Heart left ventricle (tissue), 13 donors: ENCODE data around the gene RALGPS1.

Experiments
- POLR2A ChIP-seq, 2 donors: fragments of 450-650 bp; IDR thresholded peaks; one replicate each; pipeline ENCODE4 v1.6.1; 2017; ENCODE audit warnings: antibody characterized with exemption in 2 of 2, mild to moderate bottlenecking in 2 of 2, moderate library complexity in 2 of 2
- TF ChIP-seq, protein P1 (sequence below), 12 donors: fragments of 200-600 bp; sonication (generic) in 4 of 12; IDR thresholded peaks; one replicate each; pipeline versions ENCODE4 v1.5.0 to v1.8.0; 2018 to 2022; ENCODE audit warnings: antibody characterized with exemption in 12 of 12, mild to moderate bottlenecking in 5 of 12
- donor health status: ischemic (EF 13 %, LVEDD 7.1; RV severe dilation, severe dysfunction).
- donor health status: DM: no; HTN: yes; CAD: no.
- donor health status: DM: no; HTN: no; CAD: no.
- donor health status: ischemic (EF 25% LVEDD 6.9; RV normal size, moderate dysfunction).
- donor health status: ischemic (EF 25% LVEDD 5.7; RV mildly dilated, moderate dysfunction).
- donor health status: ischemic (EF 35%, LVEDD 5.7; RV mildly dilated, moderate dysfunction).
- donor health status: nonischemic (EF 11% LVEDD 7.7; RV severe dilation, severe dysfunction).
- donor health status: DM: yes; HTN: yes; CAD: no.
- donor health status: PGD.
- donor health status: ischemic (EF 29% LVEDD 5.4; RV normal size, mild dysfunction).
- donor health status: nonischemic (EF 23%, LVEDD 6.1; RV moderate dilation, normal function).

GRCh38 chr9:127149463-127150390 is 235.1 kb downstream of the RALGPS1 start:
- TF ChIP-seq, protein P1, sequence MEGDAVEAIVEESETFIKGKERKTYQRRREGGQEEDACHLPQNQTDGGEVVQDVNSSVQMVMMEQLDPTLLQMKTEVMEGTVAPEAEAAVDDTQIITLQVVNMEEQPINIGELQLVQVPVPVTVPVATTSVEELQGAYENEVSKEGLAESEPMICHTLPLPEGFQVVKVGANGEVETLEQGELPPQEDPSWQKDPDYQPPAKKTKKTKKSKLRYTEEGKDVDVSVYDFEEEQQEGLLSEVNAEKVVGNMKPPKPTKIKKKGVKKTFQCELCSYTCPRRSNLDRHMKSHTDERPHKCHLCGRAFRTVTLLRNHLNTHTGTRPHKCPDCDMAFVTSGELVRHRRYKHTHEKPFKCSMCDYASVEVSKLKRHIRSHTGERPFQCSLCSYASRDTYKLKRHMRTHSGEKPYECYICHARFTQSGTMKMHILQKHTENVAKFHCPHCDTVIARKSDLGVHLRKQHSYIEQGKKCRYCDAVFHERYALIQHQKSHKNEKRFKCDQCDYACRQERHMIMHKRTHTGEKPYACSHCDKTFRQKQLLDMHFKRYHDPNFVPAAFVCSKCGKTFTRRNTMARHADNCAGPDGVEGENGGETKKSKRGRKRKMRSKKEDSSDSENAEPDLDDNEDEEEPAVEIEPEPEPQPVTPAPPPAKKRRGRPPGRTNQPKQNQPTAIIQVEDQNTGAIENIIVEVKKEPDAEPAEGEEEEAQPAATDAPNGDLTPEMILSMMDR (IDR thresholded peaks at IDR 0.05), result no peak
- no peak for TF ChIP-seq POLR2A (IDR thresholded peaks at IDR 0.05)
